HUES48 (cell line): ENCODE measurements around the gene KIAA0586.
"Not testable (repeated sequence)": the region's sequence is repeated elsewhere in the genome, so short reads cannot be mapped to it uniquely, and the experiment has no call there.

Experiments
- H3K27ac ChIP-seq: one replicate; pipeline ENCODE4 v1.7.0; 2013; ENCODE audit warnings: low read depth, low read length, inconsistent platforms
- H3K27me3 ChIP-seq: 2 replicates; pipeline ENCODE4 v1.6.1; 2013; ENCODE audit warnings: mild to moderate bottlenecking, low read length; ENCODE audit not compliant: control insufficient read depth, insufficient read depth
- H3K36me3 ChIP-seq: 2 replicates; pipeline ENCODE4 v1.6.1; 2013; ENCODE audit warnings: low read length; ENCODE audit not compliant: control insufficient read depth, insufficient read depth
- H3K4me1 ChIP-seq: 2 replicates; pipeline ENCODE4 v1.6.1; 2013; ENCODE audit warnings: mild to moderate bottlenecking, low read length; ENCODE audit not compliant: control insufficient read depth, insufficient read depth
- H3K4me3 ChIP-seq: 2 replicates; pipeline ENCODE4 v1.5.1; 2013; ENCODE audit warnings: mild to moderate bottlenecking, low read depth, low read length
- H3K9ac ChIP-seq: 2 replicates; pipeline ENCODE4 v1.6.1; 2013; ENCODE audit warnings: mild to moderate bottlenecking, low read depth, low read length, moderate library complexity
- H3K9me3 ChIP-seq: 2 replicates; pipeline ENCODE4 v1.6.1; 2013; ENCODE audit warnings: low read length; ENCODE audit not compliant: control insufficient read depth, insufficient read depth

Gene KIAA0586

DNA sequence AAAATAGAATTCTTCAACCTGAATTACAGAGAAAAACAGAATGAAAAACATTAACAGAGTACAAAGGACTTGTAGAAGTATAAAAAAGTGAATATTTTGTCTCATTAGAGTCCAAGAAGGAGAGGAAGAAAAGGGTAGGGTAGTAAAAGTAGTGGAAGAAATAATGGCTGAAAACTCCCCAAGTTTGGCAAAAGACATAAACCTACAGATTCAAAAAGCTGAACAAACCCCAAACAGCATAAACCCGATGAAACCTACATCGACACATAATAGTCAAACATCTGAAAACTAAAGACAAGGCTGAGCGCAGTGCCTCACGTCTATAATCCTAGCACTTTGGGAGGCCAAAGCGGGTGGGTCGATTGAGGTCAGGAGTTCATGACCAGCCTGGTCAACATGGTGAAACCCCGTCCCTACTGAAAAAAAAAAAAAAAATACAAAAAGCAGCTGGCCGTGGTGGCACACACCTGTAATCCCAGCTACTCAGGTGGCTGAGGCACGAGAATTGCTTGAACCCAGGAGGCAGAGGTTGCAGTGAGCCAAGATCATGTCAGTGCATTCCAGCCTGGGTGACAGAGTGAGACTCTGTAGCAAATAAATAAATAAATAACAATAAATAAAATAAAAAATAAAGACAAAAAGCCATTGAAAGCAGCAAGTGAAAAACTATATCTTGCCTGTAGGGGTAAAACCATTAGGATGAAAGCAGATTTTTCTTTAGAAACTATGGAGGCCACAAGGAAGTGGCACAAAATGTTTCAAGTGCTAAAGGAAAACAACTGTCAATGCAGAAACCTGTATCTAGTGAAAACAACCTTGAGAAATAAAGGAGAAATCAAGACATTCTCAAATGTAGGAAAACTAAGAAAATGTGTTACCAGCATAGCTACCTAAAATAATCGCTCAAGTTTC lies 11.6 kb upstream of the KIAA0586 start:
- Histone ChIP-seq H3K27ac (no peak overlapping the region), H3K27me3 (no peaks in the 10 kb centered on the region), H3K4me3 (no peak overlapping the region), H3K36me3 (peaks cover 77% of the 10 kb centered on the region), H3K9ac (no peak overlapping the region), H3K4me1 (peaks cover 3% of the 10 kb centered on the region; the same call in 1 of the 2 replicates), H3K9me3 (no peaks in the 10 kb centered on the region)

DNA sequence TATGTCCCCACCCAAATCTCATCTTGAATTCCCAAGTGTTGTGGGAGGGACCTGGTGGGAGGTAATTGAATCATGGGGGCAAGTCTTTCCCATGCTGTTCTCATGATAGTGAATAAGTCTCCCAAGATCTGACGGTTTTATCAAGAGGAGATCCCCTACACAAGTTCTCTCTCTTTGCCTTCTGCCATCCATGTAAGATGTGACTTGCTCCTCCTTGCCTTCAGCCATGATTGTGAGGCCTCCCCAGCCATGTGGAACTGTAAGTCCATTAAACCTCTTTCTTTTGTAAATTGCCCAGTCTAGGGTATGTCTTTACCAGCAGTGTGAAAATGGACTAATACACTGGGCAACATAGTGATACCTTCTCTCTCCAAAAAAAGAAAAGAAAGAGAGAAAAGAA lies 10.6 kb upstream of the KIAA0586 start:
- H3K4me3 ChIP-seq, H3K27me3 ChIP-seq, H3K9me3 ChIP-seq, H3K9ac ChIP-seq, H3K4me1 ChIP-seq, H3K27ac ChIP-seq: not testable (repeated sequence)
- peaks cover 79% of the 10 kb centered on the region for H3K36me3 ChIP-seq

DNA sequence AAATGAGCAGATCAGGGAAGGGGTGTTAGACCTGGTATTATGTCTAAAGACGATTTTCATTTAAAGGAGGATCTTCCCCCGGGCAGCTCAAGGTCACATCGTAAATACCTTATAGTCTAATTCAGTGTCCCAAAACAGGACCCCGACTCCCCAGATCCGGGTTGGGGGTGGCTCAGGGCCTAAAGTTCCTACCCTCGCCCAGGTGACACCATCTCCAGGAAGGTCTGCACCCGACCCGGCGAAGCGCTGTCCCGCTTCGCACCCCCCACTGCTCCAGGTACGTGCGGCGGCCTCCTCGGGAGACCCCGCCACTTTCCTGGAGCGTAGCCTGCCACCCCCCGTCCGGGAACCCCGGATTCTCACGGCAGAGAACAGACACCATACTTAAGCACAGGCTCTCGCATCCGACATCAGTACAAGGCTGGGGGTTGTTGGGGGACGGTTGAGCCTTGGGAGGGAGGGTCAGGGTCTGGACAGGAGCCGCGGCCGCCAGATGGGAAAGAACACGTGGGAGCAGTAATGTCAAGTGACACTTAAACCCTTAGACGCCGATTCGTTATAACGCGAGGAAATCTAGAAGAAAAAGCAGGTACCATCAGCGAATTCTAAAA lies 744 bp upstream of the KIAA0586 start:
- Histone ChIP-seq H3K9ac (peak overlapping the region; percentile 87), H3K9me3 (no peaks in the 10 kb centered on the region), H3K36me3 (peaks cover 38% of the 10 kb centered on the region), H3K4me1 (0 out of 2 replicates have a peak, but pooled peaks cover 4% of the 10 kb centered on the region), H3K4me3 (peak overlapping the region; percentile 95), H3K27me3 (no peaks in the 10 kb centered on the region), H3K27ac (peak overlapping the region; percentile 83)

DNA sequence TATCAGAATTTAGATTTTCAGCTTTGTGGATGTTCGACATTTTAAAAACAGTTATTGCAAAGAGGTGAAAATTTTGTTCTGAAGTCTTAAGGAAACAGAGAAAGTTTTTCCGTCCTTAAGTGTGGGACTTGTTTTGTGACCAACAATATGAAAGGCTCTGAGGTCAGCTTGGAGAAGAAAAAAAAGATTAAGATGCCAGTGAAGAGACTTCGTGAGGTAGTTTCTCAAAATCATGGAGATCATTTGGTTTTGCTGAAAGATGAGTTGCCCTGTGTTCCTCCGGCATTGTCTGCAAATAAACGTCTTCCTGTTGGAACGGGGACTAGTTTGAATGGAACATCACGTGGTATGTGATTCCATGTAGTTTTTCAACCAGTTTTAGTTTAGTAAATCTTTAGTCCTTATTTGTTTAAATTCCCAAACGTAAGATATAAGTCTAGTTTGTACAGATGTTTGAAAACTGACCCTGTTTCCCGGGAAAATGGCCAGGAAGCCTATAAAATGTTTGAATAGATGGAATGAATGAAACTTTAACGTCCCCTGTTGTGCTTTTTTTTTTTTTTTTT lies 682 bp downstream of the KIAA0586 start:
- Histone ChIP-seq H3K9me3 (no peaks in the 10 kb centered on the region), H3K9ac (peak overlapping the region; percentile 44; the same call in 1 of the 2 replicates), H3K36me3 (peaks cover 38% of the 10 kb centered on the region), H3K27ac (peak overlapping the region; percentile 65), H3K4me1 (0 out of 2 replicates have a peak, but pooled peaks cover 4% of the 10 kb centered on the region), H3K4me3 (peak overlapping the region; percentile 95), H3K27me3 (no peaks in the 10 kb centered on the region)

DNA sequence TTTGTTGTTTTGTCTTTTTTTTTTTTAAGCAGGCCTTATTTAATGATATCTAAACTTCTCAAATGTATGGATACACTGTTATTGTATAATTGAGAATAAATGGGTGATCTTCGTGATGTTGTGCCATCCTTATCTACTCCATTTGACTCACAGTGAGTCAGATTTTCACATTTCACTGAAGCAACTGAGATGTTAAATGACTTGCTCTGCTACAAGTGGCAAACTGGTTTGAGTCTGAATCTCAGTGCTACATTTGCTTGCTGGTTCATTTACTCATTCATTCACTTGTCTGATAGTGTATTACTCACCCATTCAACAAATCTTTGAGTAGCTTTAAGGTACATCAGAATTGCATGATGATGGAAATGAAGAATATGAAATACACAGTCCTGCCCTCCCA lies 2.6 kb downstream of the KIAA0586 start:
- Histone ChIP-seq H3K9me3 (no peaks in the 10 kb centered on the region), H3K9ac (no peak overlapping the region), H3K36me3 (peaks cover 42% of the 10 kb centered on the region), H3K27me3 (no peaks in the 10 kb centered on the region), H3K27ac (no peak overlapping the region), H3K4me3 (no peak overlapping the region), H3K4me1 (0 out of 2 replicates have a peak, but pooled peaks cover 4% of the 10 kb centered on the region)

DNA sequence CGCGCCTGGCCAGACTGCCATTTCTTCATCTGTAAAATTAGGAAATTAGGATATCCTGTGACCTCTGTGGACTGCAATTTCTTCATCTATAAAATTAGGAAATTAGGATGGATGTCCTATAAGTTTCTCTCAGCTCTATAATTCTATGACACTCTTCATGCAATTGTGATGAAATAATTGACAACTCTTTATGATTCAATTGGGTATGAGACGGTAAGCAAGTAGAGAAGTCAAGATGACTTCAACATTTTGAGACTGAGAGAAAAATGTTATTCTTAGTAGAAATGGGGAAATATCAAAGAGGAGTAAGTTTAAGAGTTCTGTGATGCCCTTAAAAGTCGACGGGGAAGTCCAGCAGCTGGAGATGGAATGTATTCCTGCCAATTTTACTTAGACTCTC lies 12.0 kb downstream of the KIAA0586 start:
- Histone ChIP-seq H3K27ac (no peak overlapping the region), H3K9ac (no peak overlapping the region), H3K4me1 (no peaks in the 10 kb centered on the region), H3K4me3 (no peak overlapping the region), H3K36me3 (peaks cover 44% of the 10 kb centered on the region), H3K27me3 (no peaks in the 10 kb centered on the region), H3K9me3 (no peaks in the 10 kb centered on the region)

DNA sequence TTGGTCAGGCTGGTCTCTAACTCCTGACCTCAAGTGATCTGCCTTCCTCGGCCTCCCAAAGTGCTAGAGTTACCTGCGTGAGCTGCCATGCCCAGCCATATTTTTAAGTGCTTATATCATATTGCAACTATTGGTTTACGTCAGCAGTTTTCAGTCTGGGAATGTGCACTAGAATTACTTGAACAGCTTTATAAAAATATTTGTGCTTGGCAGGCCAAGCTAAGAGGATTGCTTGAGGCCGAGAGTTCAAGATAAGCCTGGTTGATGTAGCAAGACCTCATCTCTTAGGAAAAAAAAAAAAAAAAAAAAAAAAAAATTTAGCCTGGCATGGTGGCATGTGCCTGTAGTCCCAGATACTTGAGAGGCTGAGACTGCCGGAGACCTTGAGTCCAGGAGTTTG lies 17.1 kb downstream of the KIAA0586 start:
- no peak overlapping the region for H3K4me3 ChIP-seq
- H3K27me3 ChIP-seq, result no peaks in the 10 kb centered on the region
- no peaks in the 10 kb centered on the region for H3K4me1 ChIP-seq
- no peaks in the 10 kb centered on the region for H3K9me3 ChIP-seq
- no peak overlapping the region for H3K27ac ChIP-seq
- no peak overlapping the region for H3K9ac ChIP-seq
- H3K36me3 ChIP-seq, result peaks cover 44% of the 10 kb centered on the region

DNA sequence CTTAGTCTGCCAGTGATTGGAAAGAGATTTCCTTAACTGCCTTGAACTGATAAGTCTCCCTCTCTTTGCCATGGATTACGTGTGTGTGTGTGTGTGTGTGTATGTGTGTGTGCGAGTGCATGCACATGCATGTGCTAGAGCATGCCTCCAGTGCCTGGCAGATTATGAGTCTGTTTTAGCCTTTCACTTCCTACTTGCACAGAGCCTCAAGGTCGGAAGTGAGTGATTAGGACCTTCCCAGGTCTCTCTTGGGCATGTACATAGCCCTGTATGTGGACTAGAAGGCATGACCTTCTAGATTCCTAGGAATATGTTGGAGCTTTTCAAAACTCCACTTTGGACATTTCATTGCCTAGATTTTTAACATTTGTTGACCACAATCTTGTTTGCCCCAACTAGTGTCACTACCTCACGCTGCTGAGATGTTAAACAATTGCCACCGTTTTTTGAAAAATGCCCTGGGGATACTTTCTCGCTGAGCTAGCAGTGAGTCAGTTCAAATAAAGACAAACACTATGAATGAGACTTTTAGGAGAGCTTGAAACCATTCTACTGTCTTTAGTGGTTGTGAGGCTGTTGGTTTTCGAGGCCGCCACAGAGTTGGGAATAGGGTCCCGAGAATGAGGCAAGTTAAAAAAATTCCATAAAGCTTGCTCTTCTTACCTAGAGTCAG lies 28.2 kb downstream of the KIAA0586 start:
- Histone ChIP-seq H3K9me3 (no peaks in the 10 kb centered on the region), H3K4me1 (no peaks in the 10 kb centered on the region), H3K9ac (no peak overlapping the region), H3K4me3 (no peak overlapping the region), H3K27me3 (no peaks in the 10 kb centered on the region), H3K27ac (peak overlapping the region; percentile 37), H3K36me3 (peaks cover 49% of the 10 kb centered on the region)

DNA sequence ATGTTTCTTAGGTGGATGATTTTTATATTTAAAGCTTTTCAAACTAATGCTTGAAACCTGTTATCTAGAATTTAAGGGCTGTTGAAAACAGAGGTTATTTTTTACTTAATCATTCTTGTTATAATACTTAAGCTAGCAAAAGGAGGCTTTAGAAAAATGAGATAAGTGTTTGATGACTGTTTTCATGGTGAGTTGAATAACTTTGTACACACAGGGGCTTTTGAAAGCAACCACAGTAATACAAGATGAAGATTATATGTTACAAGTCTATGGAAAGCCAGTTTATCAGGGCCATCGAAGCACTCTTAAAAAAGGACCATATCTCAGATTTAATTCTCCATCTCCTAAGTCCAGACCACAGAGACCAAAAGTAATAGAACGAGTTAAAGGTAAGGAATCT lies 33.3 kb downstream of the KIAA0586 start:
- Histone ChIP-seq H3K27ac (no peak overlapping the region), H3K36me3 (peaks cover 53% of the 10 kb centered on the region), H3K9ac (no peak overlapping the region), H3K4me3 (no peak overlapping the region), H3K4me1 (no peaks in the 10 kb centered on the region), H3K27me3 (no peaks in the 10 kb centered on the region), H3K9me3 (no peaks in the 10 kb centered on the region)

DNA sequence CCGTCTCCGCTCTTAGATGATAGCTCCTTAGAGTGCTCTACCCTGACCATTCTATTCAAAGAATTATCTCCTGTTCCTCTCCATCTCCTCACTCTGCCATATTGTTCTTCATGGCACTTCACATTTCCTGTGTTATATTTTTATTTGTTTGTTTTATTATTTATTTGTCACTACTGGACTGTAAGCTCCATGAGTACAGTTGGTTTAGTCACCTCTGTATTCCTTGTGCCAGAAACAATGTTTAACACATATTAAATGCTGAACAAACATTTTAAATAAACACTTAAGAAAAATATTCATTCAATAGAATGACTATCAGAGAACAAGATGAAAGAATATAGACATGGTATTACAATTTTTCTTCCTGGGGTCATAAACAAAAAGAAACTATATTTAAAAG lies 35.6 kb downstream of the KIAA0586 start:
- no peaks in the 10 kb centered on the region for H3K27me3 ChIP-seq
- no peaks in the 10 kb centered on the region for H3K9me3 ChIP-seq
- H3K36me3 ChIP-seq, result peaks cover 59% of the 10 kb centered on the region
- no peak overlapping the region for H3K9ac ChIP-seq
- H3K4me3 ChIP-seq, result no peak overlapping the region
- no peak overlapping the region for H3K27ac ChIP-seq
- H3K4me1 ChIP-seq, result no peaks in the 10 kb centered on the region
